Esophagus squamous epithelium (tissue), 5 donors: ENCODE data around the gene CARD11. TPM values are rescaled to one million over a fixed set of nuclear protein-coding genes. Genes with fewer than 3 reads are reported as not detected.

Source experiments
- DNase-seq: peaks from one replicate; lab custom pipeline; 2025; lab: John Stamatoyannopoulos, UW
- H3K27ac ChIP-seq, 4 donors: fragments of 200-600 bp; sonication (generic); one replicate each; pipeline ENCODE4 v1.5.1; 2016 to 2019; ENCODE audit warnings: mild to moderate bottlenecking in 1 of 4
- H3K27me3 ChIP-seq, 4 donors: fragments of 200-600 bp; sonication (generic); 1 replicate in 3 of 4; 2 replicates in 1 of 4; pipeline versions ENCODE4 v1.5.1 to v1.6.0; 2017 to 2021; ENCODE audit warnings: antibody characterized with exemption in 1 of 4
- H3K36me3 ChIP-seq, 3 donors: fragments of 200-600 bp; sonication (generic); one replicate each; pipeline ENCODE4 v1.5.1; 2016 to 2019
- H3K4me1 ChIP-seq, 3 donors: fragments of 200-600 bp; sonication (generic); one replicate each; pipeline ENCODE4 v1.5.1; 2017 to 2019
- H3K4me3 ChIP-seq, 4 donors: fragments of 200-600 bp; sonication (generic); 1 replicate in 3 of 4; 2 replicates in 1 of 4; pipeline ENCODE4 v1.5.1; 2016 to 2019; ENCODE audit warnings: mild to moderate bottlenecking in 2 of 4, moderate library complexity in 1 of 4
- H3K9me3 ChIP-seq, 3 donors: fragments of 200-600 bp; sonication (generic); one replicate each; pipeline ENCODE4 v1.5.1; 2016 to 2019
- POLR2A ChIP-seq, 4 donors: fragments of 450-650 bp; IDR thresholded peaks; one replicate each; pipeline ENCODE4 v1.6.1; 2017; ENCODE audit warnings: antibody characterized with exemption in 4 of 4, mild to moderate bottlenecking in 4 of 4, moderate library complexity in 3 of 4
- WGBS, 2 donors: methylation state at CpG; one replicate each; pipeline ENCODE4 v1.1.5; 2018; 5-methylcytosine and 5-hydroxymethylcytosine counted together
- intact Hi-C: fragments of 100-400 bp; cut with DNase I; formaldehyde crosslinking; loops from one replicate; pipeline ENCODE4 v1.15.0; 2022
- total RNA-seq, 4 donors: library from RNA; depleted of rRNA; stranded (reverse); fragments of >200 nt; gene quantifications; one replicate each; pipeline ENCODE4 v1.1.0, GENCODE V29; 2016
- TF ChIP-seq, protein P1 (sequence below), 6 experiments: fragments of 450-650 bp in 4 of 6; fragments of 200-600 bp in 2 of 6; sonication (generic) in 2 of 6; IDR thresholded peaks; one replicate each; pipeline ENCODE4 v1.5.1; 2016 to 2019; ENCODE audit warnings: antibody characterized with exemption in 6 of 6, mild to moderate bottlenecking in 4 of 6, moderate library complexity in 4 of 6
- donor health status: DM: yes; HTN: yes; CAD: no.

Gene CARD11
- total RNA-seq, result 1 to 10 TPM in 3 of 4 donors, under 1 TPM in 1; 0.92 to 2.6 (median 1.6) TPM

DNA sequence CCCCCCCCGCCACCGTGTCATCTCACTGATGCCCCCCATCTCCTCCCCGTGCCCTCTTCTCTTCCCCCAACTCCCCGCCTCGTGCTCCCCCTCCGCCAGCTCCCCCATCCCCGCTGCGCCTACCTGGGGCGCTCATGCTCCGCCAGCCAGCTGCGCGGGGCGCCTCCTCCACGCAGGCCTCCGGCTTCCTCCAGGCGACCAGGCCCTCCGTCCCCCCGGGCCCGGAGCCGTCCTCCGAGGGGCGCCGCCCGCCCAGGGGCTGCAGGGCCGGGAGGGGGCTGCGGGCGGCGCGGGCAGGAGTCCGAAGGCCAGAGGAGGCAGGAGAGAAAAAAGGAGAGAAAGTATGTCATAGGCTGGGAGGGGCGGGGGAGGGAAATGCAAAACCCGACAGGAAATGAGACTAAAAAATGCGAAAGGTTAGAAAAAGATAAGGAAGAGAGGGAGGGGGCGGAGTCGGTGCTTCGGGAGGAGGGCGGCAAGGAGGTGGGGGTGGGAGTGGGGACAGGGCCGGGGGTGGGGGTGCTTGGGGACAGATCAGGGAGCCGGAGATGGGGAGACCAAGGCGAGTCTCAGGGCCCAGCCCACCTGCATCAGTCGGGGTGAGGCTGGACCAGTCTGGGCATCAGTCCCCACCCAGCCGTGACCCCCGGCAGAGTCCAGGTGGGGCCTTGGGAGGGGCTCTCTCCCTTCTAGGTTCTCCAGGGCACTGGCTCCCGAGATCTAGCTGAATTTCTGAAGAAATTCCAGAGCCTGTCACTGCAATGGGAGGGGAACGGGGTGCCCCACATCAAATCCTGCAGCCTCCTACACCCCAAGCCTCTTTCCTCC, at the start of gene CARD11:
Gene CARD11 (minus strand): TSS at position 324 of the 828 bp plus-strand sequence. CDS start 85,361 bp downstream, outside the sequence.
- intact Hi-C loops, result no loop called here
- Histone ChIP-seq H3K36me3 (no peaks in the 10 kb centered on the region), H3K27ac (peak within 1 kb of the TSS in 3 of 4 donors; percentile 21 to 75 (median 53)), H3K4me3 (peak within 1 kb of the TSS; percentile 11 to 58 (median 36)), H3K4me1 (peaks cover 0 to 13% (median 5%) of the 10 kb centered on the region in 3 donors), H3K27me3 (peaks cover 0 to 35% (median 0%) of the 10 kb centered on the region in 4 donors), H3K9me3 (no peaks in the 10 kb centered on the region)
- TF ChIP-seq, protein P1, sequence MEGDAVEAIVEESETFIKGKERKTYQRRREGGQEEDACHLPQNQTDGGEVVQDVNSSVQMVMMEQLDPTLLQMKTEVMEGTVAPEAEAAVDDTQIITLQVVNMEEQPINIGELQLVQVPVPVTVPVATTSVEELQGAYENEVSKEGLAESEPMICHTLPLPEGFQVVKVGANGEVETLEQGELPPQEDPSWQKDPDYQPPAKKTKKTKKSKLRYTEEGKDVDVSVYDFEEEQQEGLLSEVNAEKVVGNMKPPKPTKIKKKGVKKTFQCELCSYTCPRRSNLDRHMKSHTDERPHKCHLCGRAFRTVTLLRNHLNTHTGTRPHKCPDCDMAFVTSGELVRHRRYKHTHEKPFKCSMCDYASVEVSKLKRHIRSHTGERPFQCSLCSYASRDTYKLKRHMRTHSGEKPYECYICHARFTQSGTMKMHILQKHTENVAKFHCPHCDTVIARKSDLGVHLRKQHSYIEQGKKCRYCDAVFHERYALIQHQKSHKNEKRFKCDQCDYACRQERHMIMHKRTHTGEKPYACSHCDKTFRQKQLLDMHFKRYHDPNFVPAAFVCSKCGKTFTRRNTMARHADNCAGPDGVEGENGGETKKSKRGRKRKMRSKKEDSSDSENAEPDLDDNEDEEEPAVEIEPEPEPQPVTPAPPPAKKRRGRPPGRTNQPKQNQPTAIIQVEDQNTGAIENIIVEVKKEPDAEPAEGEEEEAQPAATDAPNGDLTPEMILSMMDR (IDR thresholded peaks at IDR 0.05), result no peak
- no peak for TF ChIP-seq POLR2A (IDR thresholded peaks at IDR 0.05)
- no peak for DNase-seq
- WGBS, 2 donors, result 11 to 19% methylated on average over 14 to 15 of the region's 45 CpGs

DNA sequence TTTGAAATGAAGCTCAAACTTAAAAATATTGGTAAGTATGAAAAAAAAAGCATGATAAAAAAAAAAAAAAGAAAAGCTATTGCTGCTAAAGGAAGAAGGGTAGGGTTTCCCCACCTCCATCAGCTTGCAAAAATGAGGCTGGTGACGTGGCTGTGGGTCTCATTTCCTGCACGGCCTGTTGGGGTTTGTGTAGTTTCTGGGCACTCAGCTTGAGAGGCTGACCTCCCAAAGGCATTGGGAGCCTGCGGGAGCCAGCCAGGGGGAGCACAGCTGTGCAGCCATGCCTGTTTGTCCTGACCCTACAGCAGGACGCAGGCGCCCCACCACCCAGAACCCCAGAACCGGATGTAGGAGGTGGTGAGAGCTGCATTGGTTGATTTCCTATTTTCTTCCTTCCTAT, 48.8 kb upstream of the CARD11 start:
- intact Hi-C loops, result no loop called here
- TF ChIP-seq, protein P1 (IDR thresholded peaks at IDR 0.05), result no peak
- TF ChIP-seq POLR2A (IDR thresholded peaks at IDR 0.05), result no peak
- Histone ChIP-seq H3K27ac (peak overlapping the region in 1 of 4 donors; percentile 50), H3K4me1 (peaks cover 0 to 9% (median 0%) of the 10 kb centered on the region in 3 donors), H3K9me3 (no peaks in the 10 kb centered on the region), H3K27me3 (peaks cover 0 to 7% (median 0%) of the 10 kb centered on the region in 4 donors), H3K4me3 (no peak overlapping the region), H3K36me3 (no peaks in the 10 kb centered on the region)
- 52 to 68% methylated on average over 6 of the region's 6 CpGs for WGBS, 2 donors
- no peak for DNase-seq

DNA sequence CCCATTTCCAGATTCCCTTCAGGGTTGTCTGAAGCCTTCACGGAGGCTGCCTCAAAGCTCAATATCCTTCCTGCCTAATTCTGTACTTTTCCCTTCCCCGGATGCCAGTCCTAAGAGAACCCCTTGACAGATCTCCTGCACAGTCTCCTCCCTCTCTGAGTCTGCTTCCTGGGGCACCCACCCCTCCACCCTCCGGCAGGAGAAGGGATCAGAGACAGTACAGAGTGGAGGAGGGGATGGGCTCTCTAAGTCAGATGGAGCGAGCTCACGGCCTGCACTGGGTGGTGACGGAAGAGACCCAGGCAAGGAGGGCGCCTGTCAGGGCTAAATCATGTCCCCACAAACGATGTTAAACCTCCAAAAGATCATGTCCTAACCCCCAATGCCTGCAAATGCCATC, 48.0 kb upstream of the CARD11 start:
- no peak for TF ChIP-seq POLR2A (IDR thresholded peaks at IDR 0.05)
- TF ChIP-seq, protein P1 (IDR thresholded peaks at IDR 0.05), result no peak
- no peaks in the 10 kb centered on the region for H3K9me3 ChIP-seq
- intact Hi-C loops, result no loop called here
- H3K4me3 ChIP-seq, result no peak overlapping the region
- peak overlapping the region in 2 of 4 donors; percentile 5 to 50 for H3K27ac ChIP-seq
- peaks cover 0 to 14% (median 0%) of the 10 kb centered on the region in 4 donors for H3K27me3 ChIP-seq
- 80 to 96% methylated on average over 2 to 6 of the region's 8 CpGs for WGBS, 2 donors
- peaks cover 0 to 9% (median 0%) of the 10 kb centered on the region in 3 donors for H3K4me1 ChIP-seq
- H3K36me3 ChIP-seq, result no peaks in the 10 kb centered on the region
- no peak for DNase-seq

- intact Hi-C loops, result no loop called here
- Histone ChIP-seq H3K36me3 (no peaks in the 10 kb centered on the region), H3K4me3 (no peak overlapping the region), H3K27ac (no peak overlapping the region), H3K9me3 (no peaks in the 10 kb centered on the region), H3K4me1 (peaks cover 0 to 9% (median 0%) of the 10 kb centered on the region in 3 donors), H3K27me3 (peaks cover 0 to 24% (median 0%) of the 10 kb centered on the region in 4 donors)
- DNase-seq, result no peak
- WGBS, 2 donors, result 51% methylated on average over 5 to 7 of the region's 11 CpGs
- no peak for TF ChIP-seq POLR2A (IDR thresholded peaks at IDR 0.05)
- TF ChIP-seq, protein P1 (IDR thresholded peaks at IDR 0.05), result peak in 4 of 6 experiments; percentile 22 to 39 (median 24)
These were observed 45.8 kb upstream of the CARD11 start for GRCh38 chr7:3089493-3089892.

DNA sequence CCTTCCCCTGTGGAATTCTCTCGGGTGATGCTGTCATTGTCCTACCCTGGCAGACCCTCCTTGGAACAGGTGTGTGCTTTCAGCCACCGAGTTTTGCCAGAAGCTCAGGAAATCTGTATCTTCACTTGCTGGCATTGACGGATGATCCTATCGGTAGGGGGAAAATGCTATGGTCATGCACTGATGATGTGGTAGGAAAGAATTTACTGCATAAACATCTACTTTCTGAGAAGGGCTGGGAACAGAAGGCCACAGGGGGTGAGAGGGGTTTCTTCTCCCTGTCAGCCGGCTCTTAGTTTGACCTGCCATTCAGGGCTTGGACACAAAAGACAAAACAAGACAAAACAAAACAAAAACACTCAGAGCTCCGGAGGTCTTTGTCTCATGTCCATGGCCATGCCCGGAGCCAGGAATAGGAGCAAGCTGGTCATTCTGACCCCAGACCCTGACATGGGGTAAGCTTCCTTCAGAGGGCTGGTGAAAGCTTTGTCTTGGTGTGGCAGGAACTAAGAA, 43.6 kb upstream of the CARD11 start:
- Histone ChIP-seq H3K4me1 (peaks cover 0 to 9% (median 0%) of the 10 kb centered on the region in 3 donors), H3K4me3 (no peak overlapping the region), H3K27ac (no peak overlapping the region), H3K27me3 (peaks cover 0 to 24% (median 0%) of the 10 kb centered on the region in 4 donors), H3K9me3 (no peaks in the 10 kb centered on the region), H3K36me3 (no peaks in the 10 kb centered on the region)
- no peak for DNase-seq
- WGBS, 2 donors, result 42 to 64% methylated on average over 6 to 7 of the region's 7 CpGs
- intact Hi-C loops, result no loop called here
- no peak for TF ChIP-seq POLR2A (IDR thresholded peaks at IDR 0.05)
- TF ChIP-seq, protein P1 (IDR thresholded peaks at IDR 0.05), result no peak
